Retina (tissue), 1 donor: ENCODE data around the gene VMAC.

Source experiments
- DNase-seq: peaks from one replicate; pipeline ENCODE4 v3.0.0-alpha.2; 2016

Gene VMAC

GRCh38 chr19:5932146-5932545 is 27.5 kb downstream of the VMAC start:
- DNase-seq: no peak

DNA sequence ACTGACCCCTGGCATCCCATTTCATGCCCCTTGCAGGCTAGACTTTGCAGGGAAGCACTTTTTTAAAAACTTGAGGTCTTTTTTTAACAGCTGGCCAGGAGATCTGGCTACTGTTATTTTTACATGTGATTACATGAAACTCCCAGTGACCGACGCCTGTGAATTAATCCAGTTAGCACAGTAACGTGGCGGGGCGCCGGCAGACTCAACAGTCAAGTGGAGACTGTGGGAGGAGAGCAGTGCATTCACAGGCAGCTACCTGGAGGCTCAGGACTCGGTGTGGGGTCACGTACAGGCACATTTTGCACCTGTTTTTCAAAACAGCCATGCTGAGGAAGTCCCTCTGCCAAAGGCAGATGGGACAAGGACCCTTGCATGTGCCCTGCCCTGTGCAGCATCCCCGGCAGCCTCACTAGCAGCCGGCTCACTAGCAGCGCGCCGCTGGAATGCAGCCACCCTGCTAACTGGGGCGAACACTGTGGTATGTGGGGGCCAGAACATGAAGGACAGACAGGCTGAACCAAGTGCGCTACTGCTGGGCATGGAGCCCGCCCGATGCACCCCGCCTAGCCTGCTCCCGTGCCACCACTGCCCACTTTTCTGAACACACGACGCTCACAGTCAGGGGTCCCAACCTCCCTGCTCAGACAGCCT is 28.1 kb downstream of the VMAC start:
- DNase-seq: no peak

DNA sequence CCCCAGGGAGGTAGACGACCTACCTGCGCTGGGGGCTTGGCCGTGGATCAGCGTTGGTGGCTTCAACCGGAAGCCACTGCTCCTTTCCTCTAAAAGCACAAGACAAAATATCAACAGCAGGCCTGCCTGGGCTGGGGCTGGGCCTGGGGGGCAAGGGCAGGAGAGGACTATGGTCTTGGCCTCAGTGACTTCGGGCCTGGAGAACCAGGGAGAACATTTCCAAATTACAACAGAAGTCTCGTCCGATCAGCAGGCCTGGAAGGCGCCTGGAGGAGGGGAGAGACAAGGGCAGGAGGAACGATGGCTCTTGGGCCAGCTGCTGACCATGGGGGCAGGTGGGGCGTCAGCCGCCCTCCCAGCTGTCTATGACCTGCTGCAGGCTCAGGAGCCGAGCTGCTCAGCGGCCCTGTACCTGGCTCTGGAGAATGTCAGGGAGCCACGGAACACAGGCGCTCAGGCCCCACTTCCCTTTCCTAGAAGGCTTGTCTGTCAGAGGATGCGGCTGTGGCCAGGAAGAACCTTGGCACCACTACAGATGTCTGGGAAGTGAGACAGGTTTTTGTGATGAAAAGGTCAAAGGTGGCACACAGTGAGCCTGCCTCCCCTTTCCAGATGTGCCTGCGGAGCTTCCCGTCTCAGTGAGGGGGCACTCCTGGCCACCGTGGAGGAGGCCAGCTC is 28.9 kb downstream of the VMAC start:
- DNase-seq: no peak

- no peak for DNase-seq
These were observed 29.4 kb downstream of the VMAC start for GRCh38 chr19:5934069-5934401.

- DNase-seq: peak; percentile 51
These were observed 30.3 kb downstream of the VMAC start for GRCh38 chr19:5934774-5935472.

DNA sequence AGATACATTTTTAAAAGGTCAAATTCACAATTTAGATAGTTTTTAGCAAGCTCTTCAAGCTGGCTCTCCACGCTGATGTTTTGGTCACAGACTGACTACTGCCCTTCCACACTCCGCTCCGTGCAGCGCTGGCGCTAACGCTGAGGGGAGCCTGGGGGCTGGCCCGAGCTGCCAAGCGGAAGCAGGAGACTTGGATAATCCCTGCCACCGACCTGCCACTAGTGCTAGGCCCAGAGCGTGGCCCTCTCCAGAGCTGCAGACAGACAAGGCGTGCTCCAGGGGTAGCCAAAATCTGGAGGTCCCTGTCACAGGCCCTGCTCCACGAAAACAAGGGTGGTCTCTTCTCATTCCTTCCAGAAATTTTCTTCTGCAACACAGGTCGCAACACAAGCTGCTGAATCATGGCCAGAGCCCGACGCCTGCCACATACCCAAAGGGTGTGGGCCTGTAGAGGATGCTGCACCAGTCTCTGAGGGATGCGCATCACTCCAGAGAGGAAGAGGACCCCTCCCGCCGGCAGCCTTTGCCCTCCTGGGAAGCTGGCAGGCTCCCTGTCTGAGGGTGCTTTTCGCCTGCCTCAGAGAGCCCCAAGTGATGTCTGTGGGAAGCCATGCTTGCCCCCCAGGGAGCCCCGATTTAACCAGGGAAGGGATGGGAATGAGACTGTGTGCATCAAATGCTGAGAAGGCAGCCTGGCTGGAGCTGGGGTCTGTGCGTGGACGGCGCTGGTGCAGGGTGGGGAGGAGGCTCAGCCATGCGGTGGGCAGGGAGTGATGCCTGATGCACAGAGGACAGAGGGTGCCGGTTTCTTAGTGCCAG is 31.0 kb downstream of the VMAC start:
- DNase-seq: no peak

DNA sequence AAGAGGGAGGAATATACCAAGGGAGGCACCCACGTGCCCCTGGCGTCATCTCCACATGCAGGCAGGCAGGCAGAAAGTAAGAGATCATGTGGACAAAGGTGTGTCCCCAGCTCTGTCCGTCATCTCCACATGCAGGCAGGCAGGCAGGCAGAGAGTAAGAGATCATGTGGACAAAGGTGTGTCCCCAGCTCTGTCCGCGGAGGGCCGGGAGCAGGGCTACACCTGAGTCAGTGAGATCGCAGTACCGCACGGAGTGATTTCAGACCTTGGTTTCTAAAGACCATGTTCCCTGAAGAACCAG is 31.6 kb downstream of the VMAC start:
- DNase-seq: no peak

- DNase-seq: peak; percentile 38
These were observed 32.9 kb downstream of the VMAC start for GRCh38 chr19:5937550-5937949.

- no peak for DNase-seq
These were observed 35.9 kb downstream of the VMAC start for GRCh38 chr19:5940260-5941208.

DNA sequence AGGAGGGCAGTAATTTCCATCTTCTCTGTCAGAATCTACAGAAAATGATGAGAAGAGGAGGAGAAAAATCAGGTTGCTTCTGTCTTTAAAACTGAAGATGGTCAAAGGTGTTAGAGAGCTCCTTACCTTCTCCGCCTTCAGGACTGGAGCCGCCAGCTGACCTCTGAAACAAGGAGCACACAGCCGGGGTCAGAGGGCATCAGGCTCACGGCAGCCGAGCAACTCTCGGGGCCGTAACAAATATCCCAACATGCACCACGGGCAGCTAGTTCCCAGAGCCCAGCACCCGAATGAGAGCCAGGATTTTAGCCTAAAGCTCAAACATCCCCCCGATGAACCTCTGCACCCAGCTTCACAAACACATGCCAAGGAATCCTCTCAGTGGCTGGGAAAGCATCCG is 37.0 kb downstream of the VMAC start:
- no peak for DNase-seq

- no peak for DNase-seq
These were observed 38.4 kb downstream of the VMAC start for GRCh38 chr19:5943045-5943444.

GRCh38 chr19:5943623-5944022 is 39.0 kb downstream of the VMAC start:
- DNase-seq: no peak

DNA sequence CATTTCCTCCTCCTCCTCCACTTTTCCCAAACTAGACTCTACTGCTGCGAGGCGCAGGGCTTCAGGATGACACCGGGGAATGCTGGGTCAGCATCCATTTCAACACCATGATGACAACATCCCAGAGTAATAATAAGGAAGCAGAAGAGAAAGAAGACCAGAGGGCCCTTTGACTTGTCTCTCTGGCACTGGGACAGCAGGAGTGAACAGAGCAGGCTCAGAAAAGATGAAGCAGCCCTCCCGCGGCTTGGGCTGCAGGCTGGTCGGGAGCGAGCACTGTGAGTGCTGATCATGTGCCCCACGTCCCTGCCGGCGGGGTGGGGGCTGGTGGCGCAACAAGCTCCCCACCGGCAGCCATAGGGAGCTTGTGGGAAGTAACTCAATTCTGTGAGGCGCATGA is 42.8 kb downstream of the VMAC start:
- DNase-seq: no peak

DNA sequence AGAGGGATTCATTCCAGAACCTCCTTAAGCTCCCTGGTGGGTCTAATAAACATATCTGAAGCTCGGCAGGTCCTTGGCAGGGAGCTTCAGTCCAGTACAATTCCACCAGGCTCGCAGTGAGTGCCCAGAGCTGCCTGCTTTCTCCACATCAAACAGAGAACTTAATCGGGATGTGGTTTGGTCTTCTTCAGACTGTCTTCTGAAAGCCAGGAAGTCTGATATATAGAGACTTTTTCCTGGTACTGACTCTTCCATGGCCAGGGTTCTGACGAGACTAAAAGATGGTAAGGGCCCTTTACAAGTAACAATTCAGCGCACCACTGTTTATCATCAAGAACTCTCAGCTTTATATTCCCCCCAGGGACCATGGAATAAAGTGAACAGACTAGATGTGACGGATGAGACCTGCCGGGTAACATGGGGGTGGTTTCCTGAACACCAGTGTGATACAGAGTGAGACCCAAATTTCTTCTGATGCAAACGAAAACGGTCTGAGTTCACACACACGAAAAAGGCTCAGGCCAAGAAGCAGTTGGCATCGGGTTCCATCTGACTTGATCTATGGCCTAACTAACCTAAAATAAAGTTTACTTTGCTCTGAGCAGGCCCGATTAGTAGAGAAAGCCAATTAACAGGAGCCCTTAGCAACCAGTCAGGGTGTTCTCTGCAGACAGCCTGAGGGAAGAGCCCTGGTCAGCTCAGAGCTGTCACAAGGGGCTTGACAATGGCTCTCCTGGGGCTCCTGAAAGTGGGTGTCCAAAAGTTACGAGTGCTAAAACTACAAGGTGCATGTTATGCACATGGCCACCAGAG is 44.3 kb downstream of the VMAC start:
- no peak for DNase-seq

- DNase-seq: no peak
These were observed 45.2 kb downstream of the VMAC start for GRCh38 chr19:5949792-5950305.

DNA sequence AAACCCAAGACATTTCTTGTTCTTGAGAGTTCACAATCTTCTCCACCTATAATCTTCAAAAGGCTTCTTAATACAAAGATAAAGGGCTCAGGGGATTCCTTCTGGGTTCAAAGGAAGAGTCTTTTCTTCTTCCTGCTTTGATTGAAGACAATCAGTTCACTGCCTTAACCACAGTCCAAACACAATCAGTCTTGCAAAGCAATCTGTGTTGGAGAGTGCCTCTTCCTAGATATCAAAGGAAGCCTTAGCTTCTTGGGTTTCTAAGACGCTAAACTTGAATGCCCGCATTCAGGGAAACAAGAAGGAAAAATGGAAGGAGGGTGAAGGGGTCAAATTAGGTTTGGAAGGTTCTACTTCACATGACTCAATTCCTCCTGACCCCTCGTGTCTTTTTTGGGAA is 46.1 kb downstream of the VMAC start:
- no peak for DNase-seq

- peak; percentile 61 for DNase-seq
These were observed 46.7 kb downstream of the VMAC start for GRCh38 chr19:5951338-5951861.

- no peak for DNase-seq
These were observed 47.7 kb downstream of the VMAC start for GRCh38 chr19:5952193-5953029.

DNA sequence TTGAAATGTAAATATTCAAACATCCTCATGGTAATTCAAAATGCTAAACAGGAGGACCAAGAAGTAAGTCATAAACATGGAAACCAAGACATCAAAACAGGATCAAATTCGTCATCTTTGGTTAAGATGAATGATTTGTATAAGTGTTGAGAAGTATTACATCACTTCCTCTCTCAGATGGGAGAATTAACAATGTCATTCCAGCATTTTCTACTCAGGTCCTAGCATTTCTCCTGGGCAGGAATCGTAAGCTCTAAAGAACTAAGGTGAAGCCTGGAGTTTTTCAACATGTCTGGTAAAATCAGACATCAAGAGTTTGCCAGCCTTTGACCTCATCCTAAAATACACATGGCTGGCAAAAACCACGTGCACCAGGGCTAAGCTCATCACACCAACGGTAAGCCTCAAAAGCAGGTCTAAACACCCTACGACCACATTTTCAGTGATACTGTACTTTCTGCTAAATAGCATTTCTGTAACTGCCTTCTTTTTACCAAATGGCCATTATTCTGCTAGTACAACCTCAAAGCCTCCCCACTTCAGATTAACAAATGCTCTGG is 48.4 kb downstream of the VMAC start:
- no peak for DNase-seq

DNA sequence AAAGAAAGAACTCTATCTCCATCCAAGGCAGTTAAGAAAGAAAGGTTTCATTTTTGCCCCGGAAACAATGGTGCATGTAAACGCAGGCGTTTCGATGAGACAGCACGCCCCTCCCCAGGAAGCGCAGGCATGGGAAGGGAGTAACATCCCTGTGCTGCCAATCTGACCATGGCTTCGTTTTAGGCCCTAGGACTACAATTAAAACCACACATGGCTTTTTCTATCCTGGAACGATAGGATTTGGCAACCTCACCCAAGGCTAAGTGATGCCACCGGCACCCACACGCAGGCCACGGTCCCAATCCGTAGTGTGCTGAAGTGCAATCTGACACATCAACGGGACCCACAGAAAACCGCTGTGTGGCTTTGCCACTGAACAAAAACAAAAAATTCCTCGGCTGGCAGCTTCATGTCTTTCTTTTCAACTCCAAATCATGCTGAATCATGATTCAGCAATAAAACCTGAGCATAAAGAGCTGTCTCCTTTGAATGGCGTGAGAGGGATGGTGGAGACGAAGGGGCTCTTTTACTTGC is 49.1 kb downstream of the VMAC start:
- DNase-seq: no peak
